MCF 10A (cell line): ENCODE data around the gene KIF26A. TPM values are rescaled to one million over a fixed set of nuclear protein-coding genes. Genes with fewer than 3 reads are reported as not detected.

Experiments used
- BruUV-seq: library from RNA; stranded (reverse); fragments of 400-500 nt; replicated peaks from 2 replicates; lab custom pipeline; 2021; lab: Mats Ljungman, UMichigan
- CTCF ChIA-PET: fragments of 300-600 bp; sonication (Branson Sonifier 250); formaldehyde crosslinking; extraction: SDS; loops from one replicate; lab custom pipeline; 2021; ENCODE audit warnings: antibody characterized with exemption, inconsistent platforms; lab: Yijun Ruan, JAX
- POLR2A ChIA-PET: fragments of 300-600, 350-650 bp; sonication (Branson Sonifier 250); formaldehyde crosslinking; extraction: SDS; loops from one replicate; lab custom pipeline; 2020; ENCODE audit warnings: antibody characterized with exemption, inconsistent platforms; lab: Yijun Ruan, JAX
- DNase-seq: peaks from one replicate; pipeline ENCODE4 v3.0.0-alpha.2; 2018; ENCODE audit not compliant: unreplicated experiment
- H3K27ac Mint-ChIP-seq: one replicate; pipeline ENCODE4 v1.8.0; 2022; ENCODE audit warnings: mild to moderate bottlenecking, low read depth, mixed read lengths; ENCODE audit not compliant: unreplicated experiment
- H3K27me3 Mint-ChIP-seq: one replicate; pipeline ENCODE4 v1.8.0; 2022; ENCODE audit warnings: mixed read lengths; ENCODE audit not compliant: insufficient read depth, unreplicated experiment
- H3K36me3 Mint-ChIP-seq: one replicate; pipeline ENCODE4 v1.8.0; 2022; ENCODE audit warnings: mild to moderate bottlenecking, moderate library complexity, mixed read lengths; ENCODE audit not compliant: insufficient read depth, unreplicated experiment
- H3K4me1 Mint-ChIP-seq: one replicate; pipeline ENCODE4 v1.8.0; 2022; ENCODE audit warnings: mixed read lengths; ENCODE audit not compliant: insufficient read depth, unreplicated experiment
- H3K4me3 Mint-ChIP-seq: one replicate; pipeline ENCODE4 v1.8.0; 2022; ENCODE audit warnings: mild to moderate bottlenecking, moderate library complexity, mixed read lengths; ENCODE audit not compliant: unreplicated experiment
- H3K9me3 Mint-ChIP-seq: one replicate; pipeline ENCODE4 v1.8.0; 2022; ENCODE audit warnings: mixed read lengths; ENCODE audit not compliant: unreplicated experiment
- CTCF ChIP-seq: fragments of 200-600 bp; IDR thresholded peaks from one replicate; pipeline ENCODE4 v1.8.0; 2022; ENCODE audit warnings: antibody characterized with exemption, mild to moderate bottlenecking; ENCODE audit not compliant: unreplicated experiment
- intact Hi-C: fragments of 100-400 bp; cut with micrococcal nuclease; formaldehyde crosslinking; loops from 2 replicates; pipeline ENCODE4 v1.14.1; 2022
- total RNA-seq: library from RNA; stranded (reverse); gene quantifications from 2 replicates; pipeline ENCODE4 v1.2.3, GENCODE V29; 2022

KIF26A gene
- total RNA-seq, 1 experiment from 2014 or later = 0.26 TPM

- no peak overlapping the region for H3K27ac Mint-ChIP-seq
- intact Hi-C loops = no loop called here
- no peak overlapping the region for H3K4me3 Mint-ChIP-seq
- ChIA-PET CTCF (no interaction called here), POLR2A (no interaction called here)
- no TSS peak for BruUV-seq
- no peak for DNase-seq
- H3K4me1 Mint-ChIP-seq = no peaks in the 10 kb centered on the region
- H3K9me3 Mint-ChIP-seq = no peaks in the 10 kb centered on the region
- no peak for TF ChIP-seq CTCF
- no peaks in the 10 kb centered on the region for H3K36me3 Mint-ChIP-seq
- H3K27me3 Mint-ChIP-seq = no peaks in the 10 kb centered on the region
These were observed 26.9 kb upstream of the KIF26A start for GRCh38 chr14:104111301-104112112.

GRCh38 chr14:104112113-104112505, 26.3 kb upstream of the KIF26A start:
- H3K4me3 Mint-ChIP-seq = no peak overlapping the region
- TF ChIP-seq CTCF = no peak
- H3K9me3 Mint-ChIP-seq = no peaks in the 10 kb centered on the region
- ChIA-PET CTCF (no interaction called here), POLR2A (no interaction called here)
- no peaks in the 10 kb centered on the region for H3K27me3 Mint-ChIP-seq
- no peaks in the 10 kb centered on the region for H3K36me3 Mint-ChIP-seq
- BruUV-seq = no TSS peak
- no peak for DNase-seq
- no peak overlapping the region for H3K27ac Mint-ChIP-seq
- no peaks in the 10 kb centered on the region for H3K4me1 Mint-ChIP-seq
- intact Hi-C loops = no loop called here

GRCh38 chr14:104112609-104113571, 25.5 kb upstream of the KIF26A start:
- Mint-ChIP-seq H3K4me3 (no peak overlapping the region), H3K9me3 (no peaks in the 10 kb centered on the region), H3K27ac (no peak overlapping the region), H3K4me1 (no peaks in the 10 kb centered on the region), H3K27me3 (no peaks in the 10 kb centered on the region), H3K36me3 (no peaks in the 10 kb centered on the region)
- no peak for TF ChIP-seq CTCF
- BruUV-seq = no TSS peak
- DNase-seq = no peak
- intact Hi-C loops = no loop called here
- ChIA-PET CTCF (interaction anchor here (0.6 kb wide), 2 partner anchors 17 to 19 kb away, joined by 3 read pairs; no protein-coding TSS in a partner anchor), POLR2A (no interaction called here)
